Type B pancreatic cell (in vitro differentiated cells): ENCODE results near the gene COLEC11. TPM values are rescaled to one million over a fixed set of nuclear protein-coding genes. Genes with fewer than 3 reads are reported as not detected.
A peak's percentile ranks its signal among the peaks of the same experiment; 100 is the strongest.

Source experiments
- DNase-seq: peaks from one replicate; pipeline ENCODE4 v3.0.0; 2021; ENCODE audit warnings: mixed read lengths; ENCODE audit not compliant: unreplicated experiment; ENCODE audit errors: extremely low spot score
- H3K27ac Mint-ChIP-seq: 2 replicates; pipeline ENCODE4 v1.8.0; 2021; ENCODE audit warnings: mild to moderate bottlenecking, mixed read lengths
- H3K27me3 Mint-ChIP-seq: 2 replicates; pipeline ENCODE4 v1.8.0; 2021; ENCODE audit warnings: mixed read lengths
- H3K36me3 Mint-ChIP-seq: 2 replicates; pipeline ENCODE4 v1.8.0; 2021; ENCODE audit warnings: mixed read lengths
- H3K4me1 Mint-ChIP-seq: one replicate; pipeline ENCODE4 v1.8.0; 2021; ENCODE audit warnings: mixed read lengths; ENCODE audit not compliant: unreplicated experiment
- H3K4me3 Mint-ChIP-seq: 2 replicates; pipeline ENCODE4 v1.8.0; 2021; ENCODE audit warnings: mild to moderate bottlenecking, mixed read lengths
- H3K9me3 Mint-ChIP-seq: 2 replicates; pipeline ENCODE4 v1.8.0; 2021; ENCODE audit warnings: mixed read lengths
- CTCF ChIP-seq: fragments of 200-600 bp; sonication (generic); conservative IDR thresholded peaks from 2 replicates; pipeline ENCODE4 v1.5.0; 2021; ENCODE audit warnings: antibody characterized with exemption, mild to moderate bottlenecking
- total RNA-seq: library from RNA; stranded (reverse); gene quantifications from 2 replicates; pipeline ENCODE4 v1.2.1, GENCODE V29; 2021; ENCODE audit warnings: low replicate concordance

The COLEC11 gene
- total RNA-seq, 1 donor from 2014 or later, result 0.63 TPM

DNA sequence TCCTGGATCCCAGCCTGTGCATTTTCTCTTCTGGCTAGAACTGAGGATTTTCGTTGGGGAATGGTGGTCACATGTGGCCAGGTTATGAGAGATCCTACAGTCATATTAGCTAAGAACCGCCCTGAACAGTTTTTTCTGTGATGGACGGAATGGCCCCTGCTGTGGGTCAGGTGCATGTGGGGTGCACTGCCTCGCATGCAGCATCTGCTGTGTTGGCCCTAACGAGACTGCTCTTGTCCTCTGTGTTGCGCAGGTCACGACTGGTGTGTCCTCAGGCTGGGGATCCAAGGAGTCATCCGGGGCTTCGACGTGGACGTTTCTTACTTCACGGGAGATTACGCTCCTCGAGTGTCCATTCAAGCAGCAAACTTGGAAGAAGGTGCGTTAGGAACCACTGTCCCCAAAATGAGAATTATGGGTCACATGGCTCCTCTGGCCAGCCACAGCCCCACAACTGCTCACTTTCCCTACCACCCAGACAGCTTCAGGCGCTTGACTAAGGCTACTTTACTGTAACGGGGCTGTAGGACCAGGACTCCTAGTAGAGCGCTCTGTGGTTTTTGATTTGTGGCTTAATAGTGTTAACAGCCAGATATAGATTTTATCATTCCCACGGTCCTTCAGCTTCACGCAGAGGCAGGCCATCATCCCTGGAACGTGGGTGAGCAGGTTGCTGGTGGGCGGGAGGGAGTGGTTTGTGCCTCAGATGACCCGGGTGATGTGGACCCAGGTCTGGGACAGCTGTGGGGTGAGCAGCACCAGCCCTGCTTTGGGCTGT, 84.9 kb downstream of the COLEC11 start:
- no peak for TF ChIP-seq CTCF
- no peaks in the 10 kb centered on the region for H3K36me3 Mint-ChIP-seq

DNA sequence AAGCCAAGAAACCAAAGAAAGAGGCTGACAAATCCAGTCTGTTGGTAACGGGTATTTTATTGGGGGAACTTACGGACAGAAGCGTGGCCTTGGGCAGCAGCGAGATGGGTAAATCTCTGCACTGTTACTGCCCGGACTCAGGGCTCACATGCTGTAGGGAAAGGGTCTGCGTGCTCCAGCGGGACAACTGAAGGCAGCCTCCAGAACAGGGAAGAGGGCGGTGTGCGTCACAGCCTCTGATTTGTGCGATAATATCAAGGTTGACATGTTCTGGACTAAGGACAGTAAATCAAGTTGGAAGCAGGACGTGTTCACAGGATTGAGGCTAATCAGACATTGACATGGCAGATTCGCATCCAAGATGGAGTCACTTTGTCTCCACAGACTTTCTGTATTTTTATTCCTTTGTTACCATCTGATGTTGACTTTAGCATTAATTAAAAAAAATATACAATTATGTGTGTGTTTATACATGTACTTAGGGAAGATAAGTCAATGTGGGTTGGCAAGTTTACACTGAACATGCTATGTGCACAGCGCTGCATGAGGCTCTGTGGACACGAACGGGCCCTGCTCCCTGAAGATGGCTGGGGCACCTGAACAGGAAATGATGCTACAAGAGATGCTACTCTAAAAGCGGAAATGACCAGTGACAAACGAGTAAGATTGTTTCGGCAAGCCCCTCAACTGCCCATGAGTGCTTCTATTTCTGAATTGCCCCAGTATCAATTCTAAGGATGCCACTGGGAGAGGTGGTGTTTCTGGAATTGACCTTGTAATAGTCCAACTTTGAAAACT, 85.8 kb downstream of the COLEC11 start:
- Mint-ChIP-seq H3K4me1 (no peaks in the 10 kb centered on the region), H3K36me3 (no peaks in the 10 kb centered on the region), H3K27me3 (peaks cover 9% of the 10 kb centered on the region), H3K4me3 (no peak overlapping the region), H3K9me3 (no peaks in the 10 kb centered on the region), H3K27ac (no peak overlapping the region)
- DNase-seq, result peak; percentile 50
- no peak for TF ChIP-seq CTCF

More for the DNA sequence above, 84.9 kb downstream of the COLEC11 start:
- Mint-ChIP-seq H3K27ac (no peak overlapping the region), H3K9me3 (no peaks in the 10 kb centered on the region), H3K4me1 (no peaks in the 10 kb centered on the region), H3K4me3 (no peak overlapping the region), H3K27me3 (peaks cover 9% of the 10 kb centered on the region)
- peak; percentile 48 for DNase-seq

DNA sequence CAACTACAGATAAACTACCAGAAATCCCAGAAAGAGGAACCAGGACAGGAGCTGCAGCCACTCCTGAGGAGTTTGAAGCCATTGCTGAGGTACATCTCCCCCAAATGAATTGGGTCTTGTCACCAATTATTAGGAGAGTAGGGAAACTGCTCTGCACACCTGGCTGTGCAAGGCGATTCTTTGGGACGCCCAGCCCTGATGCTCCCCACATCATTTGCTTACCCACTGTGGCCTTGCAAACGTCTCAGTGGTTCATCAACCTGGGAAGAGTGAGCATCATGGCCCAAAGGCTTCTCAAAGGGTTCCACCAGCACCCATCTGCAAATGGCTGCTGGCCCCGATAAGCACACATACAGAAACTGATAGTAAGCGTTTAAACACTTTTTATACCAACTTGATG, 86.7 kb downstream of the COLEC11 start:
- Mint-ChIP-seq H3K27ac (no peak overlapping the region), H3K4me3 (no peak overlapping the region), H3K36me3 (no peaks in the 10 kb centered on the region), H3K9me3 (no peaks in the 10 kb centered on the region), H3K4me1 (no peaks in the 10 kb centered on the region), H3K27me3 (peaks cover 14% of the 10 kb centered on the region)
- TF ChIP-seq CTCF, result no peak
- DNase-seq, result peak; percentile 29

- Mint-ChIP-seq H3K27ac (no peak overlapping the region), H3K9me3 (no peaks in the 10 kb centered on the region), H3K4me3 (no peak overlapping the region), H3K36me3 (no peaks in the 10 kb centered on the region), H3K4me1 (no peaks in the 10 kb centered on the region), H3K27me3 (peaks cover 21% of the 10 kb centered on the region)
- TF ChIP-seq CTCF, result no peak
- no peak for DNase-seq
These were observed 87.9 kb downstream of the COLEC11 start for GRCh38 chr2:3682811-3683210.

GRCh38 chr2:3683748-3684454, 89.0 kb downstream of the COLEC11 start:
- Mint-ChIP-seq H3K27me3 (peaks cover 14% of the 10 kb centered on the region), H3K4me3 (no peak overlapping the region), H3K9me3 (no peaks in the 10 kb centered on the region), H3K27ac (no peak overlapping the region), H3K36me3 (no peaks in the 10 kb centered on the region), H3K4me1 (no peaks in the 10 kb centered on the region)
- no peak for DNase-seq
- no peak for TF ChIP-seq CTCF
